ENCODE data around the gene AHSP.
"Not testable (repeated sequence)": the region's sequence is repeated elsewhere in the genome, so short reads cannot be mapped to it uniquely, and the experiment has no call there.

The AHSP gene

GRCh38 chr16:31501226-31501965 is 26.3 kb upstream of the AHSP start:
- no peak for FAIRE-seq

GRCh38 chr16:31501966-31502348 is 25.7 kb upstream of the AHSP start:
- FAIRE-seq, result no peak

GRCh38 chr16:31502981-31503380 is 24.7 kb upstream of the AHSP start:
- no peak for FAIRE-seq

- not testable (repeated sequence) for FAIRE-seq
Measured at GRCh38 chr16:31503555-31503954, 24.1 kb upstream of the AHSP start.

GRCh38 chr16:31504159-31504558 is 23.5 kb upstream of the AHSP start:
- no peak for FAIRE-seq

- FAIRE-seq, result no peak
Measured at GRCh38 chr16:31505483-31505882, 22.2 kb upstream of the AHSP start.

- no peak for FAIRE-seq
Measured at GRCh38 chr16:31507617-31507928, 20.1 kb upstream of the AHSP start.

- no peak for FAIRE-seq
Measured at GRCh38 chr16:31507929-31508705, 19.6 kb upstream of the AHSP start, which contains the start of gene RUSF1. RUSF1 (minus strand) TSS chr16:31508391; CDS start chr16:31508373, 18 bp downstream.

- no peak for FAIRE-seq
Measured at GRCh38 chr16:31508706-31509195, 18.9 kb upstream of the AHSP start.

- no peak for FAIRE-seq
Measured at GRCh38 chr16:31513126-31513525, 14.6 kb upstream of the AHSP start.

- no peak for FAIRE-seq
Measured at GRCh38 chr16:31513884-31514283, 13.8 kb upstream of the AHSP start.

- no peak for FAIRE-seq
Measured at GRCh38 chr16:31517800-31518402, 9.8 kb upstream of the AHSP start.

GRCh38 chr16:31519759-31520431 is 7.8 kb upstream of the AHSP start:
- no peak for FAIRE-seq

GRCh38 chr16:31521368-31521767 is 6.3 kb upstream of the AHSP start:
- no peak for FAIRE-seq

GRCh38 chr16:31522071-31522470 is 5.6 kb upstream of the AHSP start:
- no peak for FAIRE-seq

GRCh38 chr16:31523768-31524167 is 3.9 kb upstream of the AHSP start:
- not testable (repeated sequence) for FAIRE-seq

GRCh38 chr16:31525113-31525512 is 2.6 kb upstream of the AHSP start:
- no peak for FAIRE-seq

GRCh38 chr16:31528523-31529107 is 915 bp downstream of the AHSP start:
- no peak for FAIRE-seq

GRCh38 chr16:31529108-31529936 is 1.6 kb downstream of the AHSP start:
- no peak for FAIRE-seq

- no peak for FAIRE-seq
Measured at GRCh38 chr16:31529937-31530312, 2.2 kb downstream of the AHSP start.

- FAIRE-seq, result no peak
Measured at GRCh38 chr16:31530405-31530804, 2.7 kb downstream of the AHSP start.

- FAIRE-seq, result no peak
Measured at GRCh38 chr16:31531096-31531495, 3.4 kb downstream of the AHSP start.

All from islet of Langerhans (tissue), 1 donor.